ENCODE measurements around the gene LRG1.

The LRG1 gene

GRCh38 chr19:4508698-4509097, 31.1 kb downstream of the LRG1 start:
- Histone ChIP-seq H3K36me3 (ENCODE audit: control insufficient read depth in 2 of 2, insufficient read depth in 2 of 2, low read length in 2 of 2) (peaks cover 3 to 6% of the 10 kb centered on the region in 2 donors), H3K27me3 (ENCODE audit: control insufficient read depth in 2 of 2, insufficient read depth in 2 of 2, low read length in 2 of 2) (no peaks in the 10 kb centered on the region), H3K9ac (ENCODE audit: low read depth in 1 of 2, low read length in 2 of 2) (no peak overlapping the region), H3K9me3 (ENCODE audit: control insufficient read depth in 2 of 2, low read length in 2 of 2) (no peaks in the 10 kb centered on the region), H3K4me1 (ENCODE audit: control insufficient read depth in 2 of 2, insufficient read depth in 2 of 2, low read length in 2 of 2) (no peaks in the 10 kb centered on the region), H3K4me3 (ENCODE audit: low read length in 2 of 2) (no peak overlapping the region), H3K27ac (ENCODE audit: low read depth in 2 of 2, low read length in 2 of 2) (no peak overlapping the region)

- H3K9ac ChIP-seq (ENCODE audit: low read depth in 1 of 2, low read length in 2 of 2) = no peak overlapping the region
- no peaks in the 10 kb centered on the region for H3K27me3 ChIP-seq (ENCODE audit: control insufficient read depth in 2 of 2, insufficient read depth in 2 of 2, low read length in 2 of 2)
- H3K36me3 ChIP-seq (ENCODE audit: control insufficient read depth in 2 of 2, insufficient read depth in 2 of 2, low read length in 2 of 2) = peaks cover 4 to 7% of the 10 kb centered on the region in 2 donors
- H3K4me1 ChIP-seq (ENCODE audit: control insufficient read depth in 2 of 2, insufficient read depth in 2 of 2, low read length in 2 of 2) = no peaks in the 10 kb centered on the region
- H3K9me3 ChIP-seq (ENCODE audit: control insufficient read depth in 2 of 2, low read length in 2 of 2) = no peaks in the 10 kb centered on the region
- no peak overlapping the region for H3K4me3 ChIP-seq (ENCODE audit: low read length in 2 of 2)
- H3K27ac ChIP-seq (ENCODE audit: low read depth in 2 of 2, low read length in 2 of 2) = no peak overlapping the region
These were observed 32.0 kb downstream of the LRG1 start for GRCh38 chr19:4507804-4508203.

GRCh38 chr19:4507150-4507452, 32.7 kb downstream of the LRG1 start:
- H3K4me3 ChIP-seq (ENCODE audit: low read length in 2 of 2) = no peak overlapping the region
- no peak overlapping the region for H3K27ac ChIP-seq (ENCODE audit: low read depth in 2 of 2, low read length in 2 of 2)
- H3K9ac ChIP-seq (ENCODE audit: low read depth in 1 of 2, low read length in 2 of 2) = no peak overlapping the region
- no peaks in the 10 kb centered on the region for H3K27me3 ChIP-seq (ENCODE audit: control insufficient read depth in 2 of 2, insufficient read depth in 2 of 2, low read length in 2 of 2)
- H3K9me3 ChIP-seq (ENCODE audit: control insufficient read depth in 2 of 2, low read length in 2 of 2) = no peaks in the 10 kb centered on the region
- peaks cover 10 to 12% of the 10 kb centered on the region in 2 donors for H3K36me3 ChIP-seq (ENCODE audit: control insufficient read depth in 2 of 2, insufficient read depth in 2 of 2, low read length in 2 of 2)
- no peaks in the 10 kb centered on the region for H3K4me1 ChIP-seq (ENCODE audit: control insufficient read depth in 2 of 2, insufficient read depth in 2 of 2, low read length in 2 of 2)

DNA sequence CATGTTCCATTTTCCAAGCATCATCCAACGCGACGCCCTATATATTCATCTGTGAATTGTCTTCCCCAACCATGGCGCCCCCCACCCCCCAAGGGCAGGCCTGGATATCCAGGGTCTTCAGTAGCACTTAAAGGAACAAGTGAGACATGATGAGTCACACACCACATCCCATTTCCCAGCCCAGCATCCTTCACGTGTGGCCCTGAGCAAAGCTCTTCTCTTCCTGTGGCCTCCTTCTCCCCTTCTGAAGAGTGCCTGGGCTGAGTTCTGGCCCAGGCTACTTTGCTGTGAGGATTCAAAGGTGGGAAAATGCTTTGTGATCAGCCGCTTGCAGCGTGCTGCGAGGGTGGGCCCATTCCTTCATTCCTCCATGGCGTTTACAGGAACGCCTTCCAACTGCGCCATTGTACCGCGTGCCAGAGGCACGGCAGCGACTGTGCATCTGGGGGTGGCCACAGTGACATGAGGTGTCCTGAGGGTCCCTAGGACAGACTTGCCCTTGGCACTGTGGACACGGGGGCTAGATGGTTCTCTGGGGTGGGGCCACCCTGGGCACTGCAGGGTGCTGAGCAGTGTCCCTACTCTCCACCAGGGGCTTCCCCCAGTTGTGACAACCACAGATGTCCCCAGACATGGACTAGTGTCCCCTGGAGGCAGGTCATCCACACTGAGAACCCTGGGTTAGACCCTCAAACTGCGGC, 33.2 kb downstream of the LRG1 start:
- Histone ChIP-seq H3K4me3 (ENCODE audit: low read length in 2 of 2) (no peak overlapping the region), H3K27ac (ENCODE audit: low read depth in 2 of 2, low read length in 2 of 2) (no peak overlapping the region), H3K36me3 (ENCODE audit: control insufficient read depth in 2 of 2, insufficient read depth in 2 of 2, low read length in 2 of 2) (peaks cover 13% of the 10 kb centered on the region in 2 donors), H3K4me1 (ENCODE audit: control insufficient read depth in 2 of 2, insufficient read depth in 2 of 2, low read length in 2 of 2) (no peaks in the 10 kb centered on the region), H3K9me3 (ENCODE audit: control insufficient read depth in 2 of 2, low read length in 2 of 2) (no peaks in the 10 kb centered on the region), H3K9ac (ENCODE audit: low read depth in 1 of 2, low read length in 2 of 2) (no peak overlapping the region), H3K27me3 (ENCODE audit: control insufficient read depth in 2 of 2, insufficient read depth in 2 of 2, low read length in 2 of 2) (no peaks in the 10 kb centered on the region)

- no peak overlapping the region for H3K4me3 ChIP-seq (ENCODE audit: low read length in 2 of 2)
- no peak overlapping the region for H3K27ac ChIP-seq (ENCODE audit: low read depth in 2 of 2, low read length in 2 of 2)
- no peaks in the 10 kb centered on the region for H3K4me1 ChIP-seq (ENCODE audit: control insufficient read depth in 2 of 2, insufficient read depth in 2 of 2, low read length in 2 of 2)
- H3K9me3 ChIP-seq (ENCODE audit: control insufficient read depth in 2 of 2, low read length in 2 of 2) = no peaks in the 10 kb centered on the region
- no peak overlapping the region for H3K9ac ChIP-seq (ENCODE audit: low read depth in 1 of 2, low read length in 2 of 2)
- peaks cover 14 to 21% of the 10 kb centered on the region in 2 donors for H3K36me3 ChIP-seq (ENCODE audit: control insufficient read depth in 2 of 2, insufficient read depth in 2 of 2, low read length in 2 of 2)
- H3K27me3 ChIP-seq (ENCODE audit: control insufficient read depth in 2 of 2, insufficient read depth in 2 of 2, low read length in 2 of 2) = no peaks in the 10 kb centered on the region
These were observed 34.0 kb downstream of the LRG1 start for GRCh38 chr19:4505570-4506448.

DNA sequence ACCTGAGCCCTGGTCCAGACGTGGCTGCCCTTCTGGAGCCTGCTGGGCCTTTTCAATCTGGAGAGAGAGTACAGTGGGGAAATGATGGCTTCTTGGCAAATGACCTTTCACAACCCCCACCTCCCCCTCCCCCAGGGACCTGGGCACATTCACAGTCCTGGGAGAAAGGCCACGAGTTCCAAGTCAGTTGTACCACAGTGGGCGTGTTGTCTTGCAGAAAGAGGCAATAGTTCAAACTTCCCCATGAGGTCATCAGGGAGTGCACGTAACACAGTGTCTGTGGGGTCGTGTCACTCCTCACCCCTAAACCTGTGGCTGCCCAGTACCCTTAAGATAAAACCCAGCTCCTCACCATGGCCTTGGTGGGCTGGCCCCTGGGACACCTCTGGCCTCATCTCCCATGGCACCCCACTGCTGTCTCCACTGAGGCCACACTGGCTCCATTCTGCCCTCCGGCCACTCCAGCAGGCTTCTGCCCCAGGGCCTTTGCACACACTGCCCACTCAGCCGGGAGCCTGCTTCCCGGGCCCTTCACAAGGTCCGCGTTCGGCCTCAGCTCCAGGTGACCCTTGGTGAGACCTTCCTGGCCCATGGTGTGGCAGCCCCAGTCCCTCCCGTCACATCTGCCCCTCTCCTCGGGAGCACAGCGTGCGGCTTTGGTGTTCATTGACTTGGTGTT, 34.8 kb downstream of the LRG1 start:
- Histone ChIP-seq H3K9ac (ENCODE audit: low read depth in 1 of 2, low read length in 2 of 2) (no peak overlapping the region), H3K27ac (ENCODE audit: low read depth in 2 of 2, low read length in 2 of 2) (no peak overlapping the region), H3K9me3 (ENCODE audit: control insufficient read depth in 2 of 2, low read length in 2 of 2) (no peaks in the 10 kb centered on the region), H3K4me3 (ENCODE audit: low read length in 2 of 2) (no peak overlapping the region), H3K36me3 (ENCODE audit: control insufficient read depth in 2 of 2, insufficient read depth in 2 of 2, low read length in 2 of 2) (peaks cover 16 to 23% of the 10 kb centered on the region in 2 donors), H3K27me3 (ENCODE audit: control insufficient read depth in 2 of 2, insufficient read depth in 2 of 2, low read length in 2 of 2) (no peaks in the 10 kb centered on the region), H3K4me1 (ENCODE audit: control insufficient read depth in 2 of 2, insufficient read depth in 2 of 2, low read length in 2 of 2) (no peaks in the 10 kb centered on the region)

GRCh38 chr19:4504297-4504701, 35.5 kb downstream of the LRG1 start:
- Histone ChIP-seq H3K4me1 (ENCODE audit: control insufficient read depth in 2 of 2, insufficient read depth in 2 of 2, low read length in 2 of 2) (no peaks in the 10 kb centered on the region), H3K27ac (ENCODE audit: low read depth in 2 of 2, low read length in 2 of 2) (no peak overlapping the region), H3K36me3 (ENCODE audit: control insufficient read depth in 2 of 2, insufficient read depth in 2 of 2, low read length in 2 of 2) (peaks cover 18 to 23% of the 10 kb centered on the region in 2 donors)

DNA sequence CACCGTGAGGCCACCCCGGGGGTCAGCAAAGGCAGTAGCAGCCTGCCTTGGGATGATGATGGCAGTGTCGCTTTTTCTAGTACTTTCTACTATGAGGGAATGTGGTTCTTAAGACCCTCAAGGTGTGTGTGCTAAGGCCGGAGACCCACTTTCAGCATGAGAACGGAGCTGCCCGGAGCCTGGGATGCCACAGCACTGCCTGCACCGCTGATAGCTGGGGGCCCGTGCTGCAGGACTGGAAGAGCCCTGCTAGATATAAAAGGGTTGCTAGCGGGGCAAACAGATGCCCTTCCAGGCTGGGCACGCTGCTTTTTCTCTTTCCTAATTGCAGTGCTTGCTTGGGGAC, 36.0 kb downstream of the LRG1 start:
- Histone ChIP-seq H3K36me3 (ENCODE audit: control insufficient read depth in 2 of 2, insufficient read depth in 2 of 2, low read length in 2 of 2) (peaks cover 18 to 23% of the 10 kb centered on the region in 2 donors), H3K4me1 (ENCODE audit: control insufficient read depth in 2 of 2, insufficient read depth in 2 of 2, low read length in 2 of 2) (no peaks in the 10 kb centered on the region), H3K27ac (ENCODE audit: low read depth in 2 of 2, low read length in 2 of 2) (no peak overlapping the region), H3K4me3 (ENCODE audit: low read length in 2 of 2) (no peak overlapping the region), H3K27me3 (ENCODE audit: control insufficient read depth in 2 of 2, insufficient read depth in 2 of 2, low read length in 2 of 2) (no peaks in the 10 kb centered on the region), H3K9ac (ENCODE audit: low read depth in 1 of 2, low read length in 2 of 2) (no peak overlapping the region), H3K9me3 (ENCODE audit: control insufficient read depth in 2 of 2, low read length in 2 of 2) (no peaks in the 10 kb centered on the region)

More at GRCh38 chr19:4504297-4504701, 35.5 kb downstream of the LRG1 start:
- no peaks in the 10 kb centered on the region for H3K9me3 ChIP-seq (ENCODE audit: control insufficient read depth in 2 of 2, low read length in 2 of 2)
- H3K9ac ChIP-seq (ENCODE audit: low read depth in 1 of 2, low read length in 2 of 2) = no peak overlapping the region
- H3K27me3 ChIP-seq (ENCODE audit: control insufficient read depth in 2 of 2, insufficient read depth in 2 of 2, low read length in 2 of 2) = no peaks in the 10 kb centered on the region
- H3K4me3 ChIP-seq (ENCODE audit: low read length in 2 of 2) = no peak overlapping the region

GRCh38 chr19:4503132-4503824, 36.6 kb downstream of the LRG1 start:
- no peaks in the 10 kb centered on the region for H3K27me3 ChIP-seq (ENCODE audit: control insufficient read depth in 2 of 2, insufficient read depth in 2 of 2, low read length in 2 of 2)
- no peak overlapping the region for H3K27ac ChIP-seq (ENCODE audit: low read depth in 2 of 2, low read length in 2 of 2)
- no peak overlapping the region for H3K4me3 ChIP-seq (ENCODE audit: low read length in 2 of 2)
- H3K9me3 ChIP-seq (ENCODE audit: control insufficient read depth in 2 of 2, low read length in 2 of 2) = no peaks in the 10 kb centered on the region
- H3K36me3 ChIP-seq (ENCODE audit: control insufficient read depth in 2 of 2, insufficient read depth in 2 of 2, low read length in 2 of 2) = peaks cover 23 to 24% of the 10 kb centered on the region in 2 donors
- H3K9ac ChIP-seq (ENCODE audit: low read depth in 1 of 2, low read length in 2 of 2) = no peak overlapping the region
- H3K4me1 ChIP-seq (ENCODE audit: control insufficient read depth in 2 of 2, insufficient read depth in 2 of 2, low read length in 2 of 2) = no peaks in the 10 kb centered on the region

Measured in mucosa of rectum (tissue), 2 donors.